KOPT-K1 (cell line): Measurements from ENCODE around the gene KLHL8.
"Not testable (repeated sequence)": the region's sequence is repeated elsewhere in the genome, so short reads cannot be mapped to it uniquely, and the experiment has no call there.

Experiments
- H3K27ac ChIP-seq: fragments of 200-600 bp; sonication (generic); 2 replicates; pipeline ENCODE4 v1.5.1; 2016; ENCODE audit warnings: antibody characterized with exemption, mild to moderate bottlenecking, low read depth, low read length; ENCODE audit not compliant: poor library complexity, severe bottlenecking
- H3K36me3 ChIP-seq: fragments of 200-600 bp; sonication (generic); 2 replicates; pipeline ENCODE4 v1.5.1; 2017; ENCODE audit warnings: antibody characterized with exemption, mild to moderate bottlenecking, low read length, moderate library complexity; ENCODE audit not compliant: insufficient read depth
- H3K9me3 ChIP-seq: fragments of 200-600 bp; sonication (generic); 2 replicates; pipeline ENCODE4 v1.5.1; 2017; ENCODE audit warnings: antibody characterized with exemption, low read length, mild to moderate bottlenecking; ENCODE audit not compliant: insufficient read depth, poor library complexity, severe bottlenecking

Gene KLHL8

DNA sequence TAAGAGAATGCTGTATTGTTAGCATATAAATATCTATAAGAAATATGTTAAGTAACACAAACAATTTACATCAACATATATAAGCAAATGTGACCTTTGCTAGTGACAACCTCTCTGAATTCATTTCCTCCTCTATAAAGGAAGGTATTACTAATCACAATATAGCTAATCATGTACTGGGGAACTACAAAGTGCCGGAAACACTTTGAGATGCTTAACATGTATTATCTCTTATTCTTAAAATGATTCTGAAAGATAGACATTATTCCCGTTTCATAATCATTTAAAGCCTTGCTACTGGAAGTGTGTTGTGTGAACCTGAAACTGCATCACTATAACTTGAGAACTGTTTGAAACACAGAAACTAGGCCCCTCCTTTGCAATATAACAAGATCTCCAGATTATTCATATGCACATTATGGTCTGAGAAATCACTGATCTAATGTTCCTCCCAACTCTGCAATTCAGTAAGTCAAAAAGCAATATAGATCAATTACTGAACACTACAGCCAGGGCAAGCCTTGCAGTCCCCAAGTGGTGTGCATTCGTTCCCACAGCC is 54.0 kb downstream of the KLHL8 start:
- no peak overlapping the region for H3K27ac ChIP-seq
- H3K36me3 ChIP-seq = peaks cover 66% of the 10 kb centered on the region
- no peaks in the 10 kb centered on the region for H3K9me3 ChIP-seq

GRCh38 chr4:87165892-87166291 is 54.5 kb downstream of the KLHL8 start:
- peaks cover 66% of the 10 kb centered on the region for H3K36me3 ChIP-seq
- no peaks in the 10 kb centered on the region for H3K9me3 ChIP-seq
- no peak overlapping the region for H3K27ac ChIP-seq

- Histone ChIP-seq H3K9me3 (no peaks in the 10 kb centered on the region), H3K36me3 (no peaks in the 10 kb centered on the region), H3K27ac (no peak overlapping the region)
Measured at GRCh38 chr4:87153078-87153870, 67.1 kb downstream of the KLHL8 start.

- Histone ChIP-seq H3K9me3 (no peaks in the 10 kb centered on the region), H3K36me3 (no peaks in the 10 kb centered on the region), H3K27ac (no peak overlapping the region)
Measured at GRCh38 chr4:87152310-87153041, 67.9 kb downstream of the KLHL8 start.

DNA sequence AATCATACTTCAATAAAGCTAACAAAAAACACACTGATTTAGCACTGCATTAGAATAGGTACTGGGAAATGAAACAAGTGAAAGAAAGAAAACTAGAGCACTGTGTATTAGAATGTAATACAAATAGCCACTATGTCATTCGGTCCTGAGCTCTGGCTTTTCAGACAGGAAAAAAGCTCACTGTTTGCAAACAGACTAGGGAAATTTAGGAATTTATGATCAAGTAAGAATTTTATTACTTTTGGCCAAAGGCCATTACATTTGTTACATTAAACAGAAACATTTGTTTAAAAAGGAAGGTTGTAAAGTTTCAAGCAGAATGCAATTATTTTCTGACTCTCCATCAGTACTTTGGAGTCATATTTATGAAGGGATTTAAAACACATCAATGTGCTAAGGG is 68.7 kb downstream of the KLHL8 start:
- no peaks in the 10 kb centered on the region; the same call in 1 of the 2 replicates for H3K36me3 ChIP-seq
- H3K9me3 ChIP-seq = no peaks in the 10 kb centered on the region
- no peak overlapping the region for H3K27ac ChIP-seq

DNA sequence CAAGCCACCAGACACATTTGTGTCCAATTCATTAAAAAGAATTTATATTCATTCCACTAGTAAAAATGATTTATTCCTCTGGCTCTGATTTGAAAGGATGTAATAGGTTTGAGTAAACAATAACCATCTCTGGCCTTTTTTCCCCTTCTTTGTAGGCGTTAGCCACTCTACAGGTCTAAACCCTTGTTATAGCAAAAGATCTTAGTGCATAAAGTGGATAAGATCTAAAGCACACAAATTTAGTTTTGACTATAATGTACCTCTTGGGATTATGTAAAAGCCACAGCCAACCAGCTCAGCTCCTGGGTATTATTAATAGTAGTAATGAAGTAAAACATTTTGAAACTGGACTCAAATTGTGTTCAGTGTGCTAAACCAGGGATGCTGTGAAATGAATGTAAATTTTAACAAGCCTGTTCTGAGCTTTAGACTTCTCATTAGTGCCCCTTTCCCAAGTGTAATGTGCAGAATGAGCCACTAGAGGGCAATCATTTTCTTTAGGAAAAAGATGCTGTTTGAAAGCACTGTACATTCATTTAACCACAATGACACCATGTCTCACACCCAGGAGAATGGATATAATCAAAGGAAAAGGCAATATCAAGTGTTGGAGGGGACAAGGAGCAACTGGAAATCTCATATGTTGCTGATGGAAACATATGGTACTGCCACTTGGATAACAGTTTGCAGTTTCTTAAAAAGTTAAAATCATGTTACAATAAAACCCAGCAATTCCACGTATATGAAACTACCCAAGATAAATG is 69.7 kb downstream of the KLHL8 start:
- Histone ChIP-seq H3K9me3 (no peaks in the 10 kb centered on the region), H3K27ac (no peak overlapping the region), H3K36me3 (peaks cover under 1% of the 10 kb centered on the region; the same call in 1 of the 2 replicates)

GRCh38 chr4:87147116-87147515 is 73.3 kb downstream of the KLHL8 start:
- H3K9me3 ChIP-seq = no peaks in the 10 kb centered on the region
- peaks cover 20% of the 10 kb centered on the region for H3K36me3 ChIP-seq
- no peak overlapping the region for H3K27ac ChIP-seq

- H3K9me3 ChIP-seq, H3K27ac ChIP-seq: not testable (repeated sequence)
- H3K36me3 ChIP-seq = peaks cover 32% of the 10 kb centered on the region
Measured at GRCh38 chr4:87145934-87146333, 74.5 kb downstream of the KLHL8 start.

GRCh38 chr4:87144356-87144755 is 76.1 kb downstream of the KLHL8 start:
- Histone ChIP-seq H3K36me3 (peaks cover 42% of the 10 kb centered on the region), H3K9me3 (no peaks in the 10 kb centered on the region), H3K27ac (no peak overlapping the region)

DNA sequence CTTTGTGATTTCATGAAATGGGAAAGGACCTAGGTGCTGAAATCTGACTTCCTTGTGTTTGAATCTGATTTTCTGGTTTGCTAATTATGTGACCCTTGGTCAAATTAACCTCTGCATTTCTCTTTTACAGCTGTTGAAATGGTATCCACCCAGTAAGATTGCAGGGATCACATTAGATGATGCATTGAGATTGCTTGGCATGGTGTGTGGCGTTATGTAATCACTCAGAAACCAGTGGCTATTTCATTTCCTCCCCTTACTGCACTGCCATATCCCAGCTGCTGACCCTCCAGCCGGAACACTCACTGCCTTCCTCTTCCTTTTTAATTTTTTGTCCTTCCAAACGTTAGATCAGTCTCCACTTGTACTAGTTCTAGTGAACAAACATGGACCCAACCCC is 79.0 kb downstream of the KLHL8 start:
- H3K36me3 ChIP-seq = peaks cover 70% of the 10 kb centered on the region
- no peaks in the 10 kb centered on the region for H3K9me3 ChIP-seq

GRCh38 chr4:87134122-87134521 is 86.3 kb downstream of the KLHL8 start:
- no peaks in the 10 kb centered on the region for H3K9me3 ChIP-seq
- H3K36me3 ChIP-seq = peaks cover 97% of the 10 kb centered on the region
- H3K27ac ChIP-seq = no peak overlapping the region

More for the DNA sequence above, 79.0 kb downstream of the KLHL8 start:
- H3K27ac ChIP-seq = no peak overlapping the region

DNA sequence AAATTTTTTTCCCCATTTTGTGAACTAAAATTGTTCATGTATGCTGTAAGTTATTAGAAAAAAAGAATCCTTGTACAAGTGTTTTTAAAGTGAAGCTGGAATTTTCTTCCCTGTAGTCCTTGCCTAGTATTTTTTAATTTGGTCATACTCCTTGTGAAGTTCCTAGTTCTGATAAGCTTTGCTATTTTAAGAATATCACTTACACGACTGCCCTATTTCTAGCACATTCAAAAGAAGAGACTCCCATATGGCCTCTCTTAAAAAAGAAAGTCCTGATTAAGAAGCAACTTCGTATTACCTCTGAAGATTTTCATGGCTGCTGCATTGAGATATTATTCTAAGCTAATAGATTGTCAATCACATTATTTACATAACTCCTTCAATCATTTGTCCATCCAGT is 87.2 kb downstream of the KLHL8 start:
- Histone ChIP-seq H3K27ac (no peak overlapping the region), H3K36me3 (peaks cover 98% of the 10 kb centered on the region), H3K9me3 (no peaks in the 10 kb centered on the region)

DNA sequence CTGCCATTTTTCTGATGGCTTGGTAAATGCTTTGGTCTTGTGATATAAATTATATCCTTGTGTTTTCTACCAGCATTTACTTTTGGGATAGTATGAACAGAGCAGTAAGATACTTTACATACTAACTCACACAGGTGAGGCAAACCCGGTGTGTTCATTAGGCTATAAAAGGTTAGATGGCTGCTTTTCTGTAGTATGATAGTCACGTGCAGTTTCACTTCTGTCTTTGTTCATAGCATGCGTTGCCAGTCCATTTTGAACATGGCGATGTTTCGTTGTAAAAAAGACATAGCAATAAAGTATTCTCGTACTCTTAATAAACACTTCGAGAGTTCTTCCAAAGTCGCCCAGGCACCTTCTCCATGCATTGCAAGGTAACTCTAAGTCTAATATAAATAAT is 88.4 kb downstream of the KLHL8 start:
- Histone ChIP-seq H3K36me3 (peaks cover 98% of the 10 kb centered on the region), H3K9me3 (no peaks in the 10 kb centered on the region)

GRCh38 chr4:87130985-87131703 is 89.3 kb downstream of the KLHL8 start:
- peaks cover 98% of the 10 kb centered on the region for H3K36me3 ChIP-seq
- no peaks in the 10 kb centered on the region for H3K9me3 ChIP-seq
- no peak overlapping the region for H3K27ac ChIP-seq

More for the DNA sequence above, 88.4 kb downstream of the KLHL8 start:
- no peak overlapping the region for H3K27ac ChIP-seq
